ENCODE data around the gene SPATA6L.

Gene SPATA6L

GRCh38 chr9:4581035-4581760, 85.1 kb downstream of the SPATA6L start:
- DNase-seq: no peak

GRCh38 chr9:4579001-4579400, 87.3 kb downstream of the SPATA6L start:
- DNase-seq: no peak

DNA sequence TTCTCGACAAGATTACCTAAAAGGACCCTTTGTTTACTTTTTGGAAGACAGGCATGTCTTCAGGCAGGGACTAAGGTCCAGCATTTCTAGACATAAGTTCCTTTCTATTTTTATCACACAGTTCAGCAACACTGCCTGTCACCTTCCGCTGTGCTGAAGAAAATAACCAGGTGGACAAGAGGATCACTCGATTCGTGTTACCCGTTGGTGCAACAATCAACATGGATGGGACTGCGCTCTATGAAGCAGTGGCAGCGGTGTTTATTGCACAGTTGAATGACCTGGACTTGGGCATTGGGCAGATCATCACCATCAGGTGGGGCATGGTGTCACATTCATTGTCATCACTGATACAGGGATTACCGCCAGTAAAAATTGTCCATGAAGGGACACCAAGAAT, 89.8 kb downstream of the SPATA6L start:
- no peak for DNase-seq

DNA sequence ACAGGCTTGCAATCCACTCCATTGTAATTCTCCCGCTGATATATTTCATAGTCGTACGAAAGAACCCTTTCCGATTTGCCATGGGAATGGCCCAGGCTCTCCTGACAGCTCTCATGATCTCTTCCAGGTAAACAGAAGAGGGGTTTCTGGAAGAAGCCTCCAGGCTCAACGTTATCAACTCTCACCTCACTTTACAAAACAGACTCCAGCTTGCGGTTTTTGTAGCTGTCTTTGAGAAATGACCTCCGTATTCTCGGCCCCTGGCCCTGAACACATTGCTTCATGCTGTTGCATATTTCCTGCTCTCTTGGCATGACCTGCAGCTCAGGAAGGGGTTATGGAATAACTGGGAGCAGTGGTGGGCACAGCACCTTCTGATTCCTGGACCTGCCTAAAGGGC, 90.3 kb downstream of the SPATA6L start:
- DNase-seq: no peak

DNA sequence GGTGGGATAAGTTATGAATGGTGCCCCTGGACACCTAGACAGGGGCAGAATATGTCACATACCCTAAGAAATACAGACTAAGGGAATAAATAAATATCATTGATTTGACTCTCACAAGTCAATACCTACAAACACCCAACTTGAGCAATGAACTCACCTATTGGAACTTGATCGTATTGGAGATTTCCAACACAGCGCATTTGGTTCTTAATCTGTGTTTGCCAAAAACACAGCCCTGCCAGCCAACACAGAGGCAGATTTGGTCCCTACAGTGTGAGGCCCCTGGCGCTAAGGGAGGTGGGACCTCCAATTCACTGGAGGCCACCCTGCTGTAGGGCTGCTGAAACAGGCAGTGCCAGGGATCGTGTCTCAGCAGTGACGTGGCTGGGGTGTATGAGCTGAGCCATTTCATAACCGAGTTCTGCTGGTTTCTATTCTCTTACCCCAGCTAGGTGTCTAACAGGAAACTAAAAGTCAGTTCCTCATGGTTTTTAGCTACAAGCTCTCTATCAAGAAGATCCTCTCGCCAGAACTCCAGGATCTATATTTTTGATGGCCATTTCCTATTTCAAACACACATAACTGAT, 91.5 kb downstream of the SPATA6L start:
- DNase-seq: no peak

DNA sequence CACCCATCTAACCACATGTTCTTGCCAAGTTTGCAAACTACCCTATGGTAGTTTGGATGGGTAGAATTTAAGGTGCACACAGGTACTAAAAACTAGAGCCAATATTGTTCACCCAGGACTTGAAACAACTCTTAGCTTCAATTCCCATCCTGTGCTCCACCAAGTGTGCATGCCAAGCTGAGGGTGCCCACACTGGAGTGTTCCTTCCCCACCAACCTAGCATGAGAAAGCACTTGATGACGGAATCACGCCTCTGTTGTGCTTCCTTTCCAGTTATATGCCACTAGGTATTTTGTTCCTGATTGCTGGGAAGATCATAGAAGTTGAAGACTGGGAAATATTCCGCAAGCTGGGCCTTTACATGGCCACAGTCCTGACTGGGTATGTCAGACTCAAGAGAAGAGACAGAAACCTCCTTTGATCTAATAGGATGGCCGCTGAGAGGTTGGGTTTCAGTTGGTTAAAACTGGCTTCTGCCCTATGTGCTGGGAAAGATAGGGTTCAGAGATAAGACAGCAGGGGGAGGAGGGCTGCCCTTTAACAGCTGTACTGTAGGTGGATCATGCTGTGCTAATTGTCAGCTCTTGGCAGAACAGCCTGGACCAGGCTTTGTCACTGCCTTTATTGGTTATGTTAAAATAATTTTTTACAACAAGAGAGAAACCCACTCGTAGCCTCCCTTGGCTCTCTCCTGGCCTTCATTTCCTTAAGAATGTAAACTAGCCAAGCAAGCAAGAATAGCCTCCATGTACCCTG, 92.5 kb downstream of the SPATA6L start:
- DNase-seq: peak; percentile 33

- no peak for DNase-seq
These were observed 93.1 kb downstream of the SPATA6L start for GRCh38 chr9:4573176-4573575.

DNA sequence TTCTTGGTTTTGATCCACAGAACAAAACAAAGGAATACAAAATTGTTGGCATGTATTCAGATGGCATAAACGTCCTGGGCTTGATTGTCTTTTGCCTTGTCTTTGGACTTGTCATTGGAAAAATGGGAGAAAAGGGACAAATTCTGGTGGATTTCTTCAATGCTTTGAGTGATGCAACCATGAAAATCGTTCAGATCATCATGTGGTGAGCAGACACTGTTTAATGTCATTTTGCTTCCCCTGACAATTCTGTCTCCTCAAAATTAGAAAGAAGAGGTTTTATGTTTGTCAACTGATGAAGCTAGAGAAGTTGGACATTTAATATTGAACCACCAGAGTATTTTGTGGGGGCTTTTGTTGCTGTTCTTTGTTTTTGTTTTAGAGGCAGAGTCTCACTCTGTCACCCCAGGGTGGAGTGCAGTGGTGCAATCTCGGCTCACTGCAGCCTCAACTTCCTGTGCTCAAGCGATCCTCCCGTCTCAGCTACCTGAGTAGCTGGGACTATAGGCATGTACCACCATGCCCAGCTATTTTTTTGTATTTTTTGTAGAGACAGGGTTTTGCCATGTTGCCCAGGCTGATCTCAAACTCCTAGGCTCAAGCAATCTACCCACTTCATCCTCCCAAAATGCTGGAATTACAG, 94.0 kb downstream of the SPATA6L start:
- DNase-seq: no peak

DNA sequence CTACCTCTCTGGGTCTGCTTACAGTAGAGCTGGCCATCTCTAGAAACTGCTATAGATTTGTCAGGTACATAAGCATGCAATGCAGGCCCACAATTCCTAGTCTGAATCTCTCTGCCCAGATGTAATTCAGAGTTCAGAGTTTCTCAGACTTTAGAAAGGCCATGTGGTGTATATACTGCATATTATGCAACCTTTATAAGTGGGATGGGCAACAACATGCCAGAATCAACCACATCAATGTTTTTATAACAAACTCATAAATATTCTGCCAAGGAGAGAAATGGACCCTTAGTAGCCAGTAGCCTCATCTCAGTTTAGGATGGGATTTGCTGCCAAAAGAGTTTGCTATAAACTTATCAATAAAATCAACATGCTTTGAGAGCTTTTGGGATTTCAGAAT, 97.2 kb downstream of the SPATA6L start:
- no peak for DNase-seq

DNA sequence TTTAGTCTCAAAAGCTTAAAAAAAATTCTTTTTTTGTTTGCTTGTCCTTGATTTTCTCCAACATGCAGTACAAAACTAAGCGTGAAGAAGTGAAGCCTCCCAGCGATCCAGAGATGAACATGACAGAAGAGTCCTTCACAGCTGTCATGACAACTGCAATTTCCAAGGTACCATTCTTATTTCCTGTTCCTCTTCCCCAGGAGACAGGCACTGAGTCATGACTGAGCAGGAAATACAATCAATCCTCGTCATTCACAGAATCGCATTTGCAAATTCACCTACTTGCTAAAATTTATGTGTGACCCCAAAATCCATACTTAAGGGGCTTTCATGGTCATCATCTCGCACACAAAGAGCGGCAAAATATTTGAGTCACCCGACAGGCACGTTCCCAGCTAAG, 98.7 kb downstream of the SPATA6L start:
- DNase-seq: no peak

DNA sequence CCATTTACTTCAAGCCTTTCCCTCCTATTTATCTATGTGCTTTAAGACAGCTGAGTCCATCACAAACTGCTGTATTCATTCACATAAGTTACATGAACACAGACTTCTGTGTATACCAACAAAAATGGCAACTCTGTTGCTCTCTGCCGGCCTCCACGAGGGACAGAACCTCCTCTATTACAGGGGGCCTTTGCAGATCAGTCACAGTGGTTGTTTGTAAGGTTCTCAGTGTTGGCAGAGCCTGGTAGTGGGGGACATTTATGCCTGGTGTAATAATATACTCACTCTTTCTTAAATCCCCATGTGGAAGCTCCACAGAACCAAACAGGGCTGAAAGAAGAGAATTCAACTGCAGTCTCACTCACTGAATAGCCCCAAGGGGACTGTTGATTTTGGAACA, 99.5 kb downstream of the SPATA6L start:
- DNase-seq: no peak

GRCh38 chr9:4563105-4563504, 103.2 kb downstream of the SPATA6L start:
- DNase-seq: no peak

DNA sequence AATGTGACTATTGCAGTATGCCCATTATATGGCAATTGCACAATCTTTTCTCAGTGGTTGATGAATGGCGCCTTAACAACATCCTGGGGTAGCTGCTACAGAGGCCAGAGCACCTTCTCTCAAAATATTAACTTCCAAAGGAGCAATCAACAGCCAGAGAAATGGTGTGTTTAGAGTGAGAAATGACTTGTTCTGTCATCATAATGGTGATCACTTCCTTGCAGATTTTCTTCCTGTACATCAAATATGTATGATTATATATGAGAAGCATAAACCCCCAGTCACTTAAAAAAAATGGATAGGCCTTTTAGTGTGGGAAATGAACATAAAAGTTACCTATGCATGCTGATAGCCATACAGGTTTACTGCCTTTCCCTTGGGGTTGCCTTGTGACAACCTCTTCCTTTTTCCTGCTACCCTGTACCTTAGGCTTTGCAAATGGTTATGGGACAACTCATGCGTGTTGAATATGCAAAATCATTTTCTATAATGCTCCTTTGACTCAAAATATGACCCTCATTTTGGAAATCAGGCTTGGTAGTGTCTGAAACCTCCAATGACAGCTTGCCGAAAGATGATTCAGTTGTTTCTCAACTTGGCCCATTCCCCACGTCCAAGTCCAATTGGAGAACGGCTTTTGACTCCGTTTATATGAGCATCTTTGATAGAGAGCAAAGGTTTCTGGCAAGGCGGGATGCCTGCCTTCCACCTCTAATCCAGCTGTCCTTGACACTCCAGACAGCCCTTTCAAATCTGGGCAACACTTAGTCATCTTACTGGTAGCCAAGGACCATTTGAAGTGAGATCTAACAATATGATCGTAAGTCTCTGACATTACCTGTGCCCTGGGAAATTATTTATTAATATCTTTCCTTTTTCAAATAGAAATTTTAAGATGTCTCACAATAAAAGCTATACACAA, 106.8 kb downstream of the SPATA6L start:
- no peak for DNase-seq

DNA sequence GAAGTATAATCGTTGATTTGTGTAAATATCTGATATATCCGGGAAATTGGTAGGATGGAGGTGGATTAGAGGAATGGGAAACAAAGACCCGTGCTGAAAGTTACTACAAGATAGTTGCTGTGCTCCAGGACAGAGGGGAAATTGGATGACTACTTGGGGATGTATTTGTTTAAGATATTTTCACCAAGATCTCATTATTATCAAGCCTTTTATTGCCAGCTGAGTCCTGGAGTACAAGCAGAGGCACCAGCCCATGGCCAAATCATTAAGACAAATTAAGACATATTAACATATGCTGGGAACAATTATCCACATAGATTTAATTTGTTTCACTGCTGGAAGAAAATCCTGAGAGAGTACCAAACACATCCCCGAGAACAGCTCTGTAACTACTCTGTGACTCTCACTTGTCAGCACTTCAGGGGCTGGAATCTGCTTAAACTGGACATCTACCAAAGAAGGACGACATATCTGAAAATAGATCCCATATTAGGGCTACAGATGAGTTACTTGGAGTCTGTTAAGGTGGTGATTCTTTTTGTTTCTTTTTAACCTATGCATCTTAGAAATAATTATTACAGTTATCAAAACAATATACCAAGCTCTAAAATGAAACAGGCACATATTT, 107.8 kb downstream of the SPATA6L start:
- DNase-seq: no peak

DNA sequence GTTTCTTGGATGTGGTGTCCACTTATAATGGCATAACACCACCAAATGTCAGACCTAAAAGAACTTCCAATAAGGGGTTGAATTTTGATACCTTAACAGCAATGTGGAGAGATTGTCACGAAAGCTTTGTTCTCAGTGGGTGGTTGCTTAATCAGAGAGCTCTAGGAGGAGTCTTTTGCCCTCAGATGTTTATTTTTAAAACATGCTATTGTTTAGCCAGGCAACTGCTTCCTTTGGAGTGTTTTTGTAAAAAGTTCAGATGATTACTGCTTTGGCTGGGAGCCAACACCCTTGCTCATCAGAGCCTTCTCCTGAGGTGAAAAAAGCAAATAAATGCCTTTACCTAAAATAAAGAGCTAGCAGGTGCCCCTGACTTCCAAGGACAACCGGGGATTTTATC, 111.0 kb downstream of the SPATA6L start:
- peak; percentile 75 for DNase-seq

DNA sequence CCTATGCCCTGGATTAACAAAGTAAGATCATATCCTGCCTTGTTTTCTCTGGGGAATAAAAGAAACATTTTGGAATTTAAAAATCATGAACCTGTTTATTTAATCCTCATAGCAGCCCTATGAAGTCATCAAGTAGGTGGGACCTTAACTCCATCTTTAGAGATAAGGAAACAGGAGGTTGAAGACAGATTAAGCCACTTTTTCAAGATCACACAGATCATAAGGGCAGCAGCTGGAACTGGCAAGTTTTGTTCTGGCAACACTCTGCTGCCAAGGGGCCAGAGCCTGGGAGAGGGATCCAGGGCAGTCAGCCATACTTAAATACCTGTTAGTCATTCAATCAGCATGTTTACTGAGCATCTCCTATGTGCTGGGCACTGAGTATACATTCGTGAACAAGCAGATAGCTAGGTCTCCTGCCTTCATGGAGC, 112.3 kb downstream of the SPATA6L start:
- no peak for DNase-seq

- no peak for DNase-seq
These were observed 115.3 kb downstream of the SPATA6L start for GRCh38 chr9:4550777-4551484.

GRCh38 chr9:4549751-4550295, 116.5 kb downstream of the SPATA6L start:
- no peak for DNase-seq

DNA sequence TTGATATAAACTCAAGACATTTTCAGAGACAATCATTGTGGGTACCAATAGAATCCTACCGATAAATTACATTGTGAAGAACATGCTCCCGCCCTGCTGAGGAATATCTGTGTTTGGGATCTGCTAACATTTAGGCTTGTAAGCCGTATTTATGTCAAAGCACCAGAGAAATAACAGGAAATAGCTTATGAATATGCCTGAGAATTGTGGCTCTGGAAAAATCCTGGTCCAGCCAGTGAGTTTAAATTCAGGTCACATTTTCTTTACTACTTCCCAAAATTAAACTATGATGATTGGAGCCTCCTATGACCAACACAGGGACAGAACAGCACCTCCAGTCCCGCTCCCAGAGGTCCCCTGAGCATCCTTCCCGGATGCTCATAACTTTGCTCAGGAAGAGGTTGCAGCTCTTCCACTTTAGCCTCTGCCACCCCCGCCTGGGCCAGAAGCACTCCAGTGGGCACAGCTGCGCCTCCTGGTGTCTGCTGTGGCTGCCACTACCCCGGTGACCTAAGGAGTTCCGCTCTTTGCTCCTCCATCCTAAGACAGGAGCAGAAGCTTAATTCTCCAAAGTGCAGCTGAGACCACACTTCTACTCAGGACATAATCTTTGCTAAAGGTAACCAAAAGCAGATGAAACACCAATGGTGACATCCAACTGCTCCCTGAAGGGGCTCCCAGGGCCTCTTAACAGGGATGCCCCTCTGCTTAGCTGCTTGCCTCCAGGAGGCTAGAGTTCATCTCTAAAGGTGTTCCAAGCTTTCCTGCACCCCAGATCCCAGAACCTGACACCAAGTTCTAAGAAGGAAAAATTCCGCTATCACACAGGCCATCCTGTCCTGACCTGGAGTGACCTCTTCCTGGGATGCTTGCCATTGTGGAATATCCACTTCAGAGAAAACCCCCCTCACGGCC, 117.2 kb downstream of the SPATA6L start:
- no peak for DNase-seq
